AG09319 (cell line): ENCODE measurements around the gene MMP27.

Experiments used
- DNase-seq: peaks from one replicate; pipeline ENCODE4 v3.0.0-alpha.2; 2010; ENCODE audit warnings: low read depth; ENCODE audit errors: extremely low read depth
- CTCF ChIP-seq: IDR thresholded peaks from 2 replicates; pipeline ENCODE4 v1.5.1; 2011; ENCODE audit warnings: low read depth, mild to moderate bottlenecking, inconsistent platforms, low read length, moderate library complexity

Gene MMP27

DNA sequence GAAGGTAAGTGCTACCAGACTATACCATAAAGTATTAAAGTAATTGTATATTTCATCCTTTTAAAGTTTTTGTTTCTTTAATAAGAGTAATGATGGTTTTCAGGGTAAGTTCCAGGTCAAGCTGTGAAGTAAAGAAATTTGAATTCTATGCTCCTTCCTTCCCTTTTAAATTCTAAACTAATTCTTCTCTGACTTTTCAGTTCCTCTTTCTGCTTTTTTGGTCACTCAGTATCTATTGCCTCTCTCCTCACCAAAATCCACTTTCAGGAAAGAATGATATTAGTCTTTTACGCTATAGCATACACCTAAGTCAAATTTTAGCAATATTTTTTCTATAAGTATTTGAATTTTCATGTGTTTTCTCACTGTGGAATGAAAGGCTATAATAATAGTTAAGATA lies 11.0 kb upstream of the MMP27 start:
- TF ChIP-seq CTCF: no peak

DNA sequence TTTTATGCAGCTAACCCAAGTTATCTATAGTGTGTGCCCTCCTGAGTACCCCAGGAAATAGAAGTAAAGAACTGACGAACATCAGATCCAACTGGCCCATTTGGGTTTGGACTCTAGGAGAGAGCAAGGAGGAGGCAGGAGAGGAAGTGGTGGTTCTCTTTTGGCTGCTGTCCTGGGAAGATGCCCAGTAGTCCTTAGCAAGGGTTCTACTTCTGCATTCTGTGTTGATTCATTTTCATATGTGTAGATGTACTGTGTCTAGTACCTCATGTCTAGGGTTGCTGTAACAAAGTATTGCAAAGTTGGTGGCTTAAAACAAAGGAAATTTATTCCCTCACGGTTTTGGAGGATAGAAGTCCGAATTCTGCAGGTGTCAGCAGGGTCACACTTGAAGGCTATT lies 6.6 kb upstream of the MMP27 start:
- TF ChIP-seq CTCF: no peak
- DNase-seq: no peak

More for the DNA sequence above, 11.0 kb upstream of the MMP27 start:
- DNase-seq: no peak

GRCh38 chr11:102709201-102709945 lies 3.8 kb upstream of the MMP27 start:
- DNase-seq: no peak
- no peak for TF ChIP-seq CTCF

DNA sequence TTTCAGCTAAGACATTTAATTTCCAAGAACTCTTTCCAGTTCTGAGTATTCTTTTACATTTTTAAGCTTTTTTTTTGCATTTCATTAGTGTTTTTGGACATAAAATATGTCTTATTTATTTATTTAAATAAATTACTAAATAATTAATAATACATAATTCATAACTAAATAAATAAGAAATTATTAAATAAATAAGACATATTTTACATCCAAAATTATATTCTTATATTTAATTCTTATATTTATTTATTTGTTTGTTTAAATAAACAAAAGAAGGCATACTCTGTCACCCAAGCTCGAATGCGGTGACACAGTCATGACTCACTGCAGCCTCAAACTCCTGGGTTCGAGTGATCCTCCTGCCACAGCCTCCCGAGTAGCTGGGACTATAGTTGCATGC lies 3.1 kb upstream of the MMP27 start:
- TF ChIP-seq CTCF: no peak
- DNase-seq: no peak

DNA sequence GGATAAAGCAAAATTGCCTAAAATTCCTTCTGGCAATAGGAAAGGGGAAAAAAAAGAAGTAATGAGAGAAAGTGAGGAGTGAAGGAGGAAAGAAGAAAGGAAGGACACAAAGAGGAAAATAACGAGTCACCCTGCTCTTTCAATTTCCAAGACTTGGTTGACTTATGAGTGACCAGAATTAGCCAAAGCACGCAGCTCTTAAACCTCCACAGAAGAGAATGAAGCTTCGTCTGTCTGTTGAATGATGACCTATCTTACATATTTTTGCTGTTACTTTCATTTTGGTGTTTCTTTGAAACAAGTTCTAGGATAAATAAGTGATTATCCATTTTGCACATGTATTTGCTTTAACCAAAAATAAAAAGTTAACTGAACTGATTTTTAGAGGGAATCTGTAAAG lies 728 bp downstream of the MMP27 start:
- no peak for DNase-seq
- TF ChIP-seq CTCF: no peak

GRCh38 chr11:102703826-102704493 lies 1.6 kb downstream of the MMP27 start:
- TF ChIP-seq CTCF: no peak
- no peak for DNase-seq

DNA sequence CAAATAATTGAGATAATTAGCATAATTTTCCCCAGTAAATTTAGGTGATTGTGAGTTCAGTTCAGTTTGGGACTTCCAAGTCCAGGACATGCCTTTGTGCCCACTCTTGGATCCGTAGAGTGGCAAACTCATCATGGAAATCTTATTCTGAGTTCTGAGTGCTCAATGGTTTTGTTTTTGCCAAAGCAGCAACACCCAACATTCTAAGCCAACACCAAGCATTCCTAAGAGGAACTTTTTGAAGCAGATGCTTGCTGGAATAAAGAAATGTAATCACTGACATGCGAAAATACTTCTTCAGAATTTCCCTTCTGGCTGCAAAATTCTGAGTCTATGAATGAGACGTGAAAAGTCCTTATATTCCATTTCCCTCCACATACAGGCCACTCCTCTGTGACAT lies 10.4 kb downstream of the MMP27 start:
- TF ChIP-seq CTCF: no peak
- no peak for DNase-seq
